GM20000 (cell line): ENCODE data around the gene NUP153.
A peak's percentile ranks its signal among the peaks of the same experiment; 100 is the strongest.
"Not testable (repeated sequence)": the region's sequence is repeated elsewhere in the genome, so short reads cannot be mapped to it uniquely, and the experiment has no call there.

Experiments used
- DNase-seq: peaks from one replicate; pipeline ENCODE4 v3.0.0; 2012; ENCODE audit warnings: low spot score
- TF ChIP-seq, protein P1 (sequence below): IDR thresholded peaks from 2 replicates; pipeline ENCODE4 v1.5.1; 2012; ENCODE audit warnings: mild to moderate bottlenecking, control low read depth; ENCODE audit errors: extremely low read depth, missing control alignments

NUP153 gene

DNA sequence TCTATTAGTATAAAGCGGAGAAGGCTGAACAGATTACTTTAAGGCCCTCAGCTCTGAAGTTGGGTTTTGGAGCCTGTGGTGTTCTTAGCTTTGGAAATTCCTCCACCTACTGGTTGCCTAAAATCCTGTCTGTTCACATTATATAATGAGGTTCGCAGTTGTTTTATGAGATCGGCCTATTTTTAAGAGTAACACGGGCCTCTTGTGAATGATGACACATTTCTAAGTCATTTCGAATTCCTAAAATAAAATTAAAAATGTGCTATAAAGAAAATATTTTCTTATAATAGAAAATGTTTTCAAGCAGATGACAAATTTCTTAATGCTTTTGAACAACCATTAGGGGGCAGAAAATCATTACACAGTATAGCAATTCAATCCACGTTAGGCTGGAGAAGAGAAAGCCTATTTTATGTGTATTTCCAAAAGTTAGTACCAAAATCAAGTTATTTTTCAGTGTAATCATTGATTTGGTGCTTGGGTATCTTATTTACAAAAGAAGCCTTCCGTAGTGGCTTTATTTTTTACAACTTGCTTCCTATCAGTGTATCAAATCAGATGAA, 122.4 kb downstream of the NUP153 start:
- peak; percentile 66 for DNase-seq
- TF ChIP-seq, protein P1, sequence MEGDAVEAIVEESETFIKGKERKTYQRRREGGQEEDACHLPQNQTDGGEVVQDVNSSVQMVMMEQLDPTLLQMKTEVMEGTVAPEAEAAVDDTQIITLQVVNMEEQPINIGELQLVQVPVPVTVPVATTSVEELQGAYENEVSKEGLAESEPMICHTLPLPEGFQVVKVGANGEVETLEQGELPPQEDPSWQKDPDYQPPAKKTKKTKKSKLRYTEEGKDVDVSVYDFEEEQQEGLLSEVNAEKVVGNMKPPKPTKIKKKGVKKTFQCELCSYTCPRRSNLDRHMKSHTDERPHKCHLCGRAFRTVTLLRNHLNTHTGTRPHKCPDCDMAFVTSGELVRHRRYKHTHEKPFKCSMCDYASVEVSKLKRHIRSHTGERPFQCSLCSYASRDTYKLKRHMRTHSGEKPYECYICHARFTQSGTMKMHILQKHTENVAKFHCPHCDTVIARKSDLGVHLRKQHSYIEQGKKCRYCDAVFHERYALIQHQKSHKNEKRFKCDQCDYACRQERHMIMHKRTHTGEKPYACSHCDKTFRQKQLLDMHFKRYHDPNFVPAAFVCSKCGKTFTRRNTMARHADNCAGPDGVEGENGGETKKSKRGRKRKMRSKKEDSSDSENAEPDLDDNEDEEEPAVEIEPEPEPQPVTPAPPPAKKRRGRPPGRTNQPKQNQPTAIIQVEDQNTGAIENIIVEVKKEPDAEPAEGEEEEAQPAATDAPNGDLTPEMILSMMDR: peak; percentile 45

DNA sequence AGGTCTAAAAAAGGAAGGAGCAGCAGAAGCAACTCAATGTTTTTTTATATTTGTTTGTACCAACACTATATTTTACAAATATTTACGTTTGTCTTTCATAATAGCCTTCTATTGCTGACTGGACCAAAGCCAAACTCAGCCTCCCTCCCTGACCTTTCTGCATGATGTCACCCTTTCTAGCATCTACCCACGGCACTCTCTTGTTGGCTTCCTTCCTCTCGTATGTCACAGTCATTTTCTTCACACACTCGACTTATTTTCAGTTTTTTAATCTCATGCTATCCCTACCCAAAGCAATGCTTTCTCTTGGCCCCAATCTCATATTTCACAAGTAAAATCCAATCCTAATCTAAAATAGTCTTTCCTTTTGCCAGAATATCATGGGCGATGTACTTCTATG, 122.9 kb downstream of the NUP153 start:
- DNase-seq: no peak
- TF ChIP-seq, protein P1: no peak

DNA sequence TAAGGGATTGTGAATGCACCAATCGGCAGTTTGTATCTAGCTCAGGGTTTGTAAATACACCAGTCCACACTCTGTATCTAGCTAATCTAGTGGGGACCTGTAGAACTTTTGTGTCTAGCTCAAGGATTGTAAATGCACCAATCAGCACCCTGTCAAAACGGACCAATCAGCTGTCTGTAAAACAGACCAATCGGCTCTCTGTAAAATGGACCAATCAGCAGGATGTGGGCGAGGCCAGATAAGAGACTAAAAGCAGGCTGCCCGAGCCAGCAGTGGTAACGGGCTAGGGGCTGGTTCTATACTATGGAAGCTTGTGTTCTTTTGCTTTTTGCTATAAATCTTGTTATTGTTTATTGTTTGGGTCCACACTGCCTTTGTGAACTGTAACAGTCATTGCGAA, 125.4 kb downstream of the NUP153 start:
- DNase-seq: not testable (repeated sequence)

DNA sequence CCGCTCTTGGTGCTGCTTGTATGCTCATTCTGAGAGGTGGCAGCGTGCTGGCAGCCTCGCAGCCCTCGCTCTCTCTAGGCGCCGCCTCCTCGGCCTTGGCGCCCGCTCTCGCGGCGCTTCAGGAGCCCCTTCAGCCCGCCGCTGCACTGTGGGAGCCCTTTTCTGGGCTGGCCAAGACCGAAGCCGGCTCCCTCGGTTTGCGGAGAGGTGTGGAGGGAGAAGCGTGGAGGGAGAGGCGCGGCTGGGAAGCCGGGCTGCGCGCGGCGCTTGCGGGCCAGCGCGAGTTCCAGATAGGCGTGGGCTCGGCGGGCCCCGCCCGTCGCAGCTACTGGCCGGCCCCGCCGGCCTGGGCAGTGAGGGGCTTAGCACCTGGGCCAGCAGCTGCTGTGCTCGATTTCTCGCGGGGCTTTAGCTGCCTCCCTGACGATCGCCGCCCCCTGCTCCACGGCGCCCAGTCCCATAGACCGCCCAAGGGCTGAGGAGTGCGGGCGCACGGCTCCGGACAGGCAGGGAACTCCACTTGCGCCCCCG, 126.1 kb downstream of the NUP153 start:
- TF ChIP-seq, protein P1: no peak
- no peak for DNase-seq

DNA sequence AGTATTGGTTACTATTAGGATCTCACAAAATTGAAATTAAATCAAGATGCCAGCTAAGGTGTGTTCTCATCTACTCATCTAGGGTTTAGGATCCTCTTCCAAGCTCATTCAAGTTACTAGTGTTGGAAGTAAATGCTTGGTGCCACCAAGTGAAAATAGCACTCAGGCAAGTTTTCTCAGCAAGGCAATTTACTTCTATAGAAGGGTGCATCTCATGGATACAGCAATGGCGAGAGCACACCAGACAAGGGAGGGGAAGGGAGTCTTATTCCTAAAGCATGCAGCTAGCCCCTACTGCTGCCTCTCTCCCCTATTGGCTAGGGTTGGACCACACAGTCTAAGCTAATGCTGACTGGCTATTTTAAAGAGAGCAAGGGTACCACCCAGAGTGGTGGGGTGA, 129.7 kb downstream of the NUP153 start:
- TF ChIP-seq, protein P1: no peak
- no peak for DNase-seq

DNA sequence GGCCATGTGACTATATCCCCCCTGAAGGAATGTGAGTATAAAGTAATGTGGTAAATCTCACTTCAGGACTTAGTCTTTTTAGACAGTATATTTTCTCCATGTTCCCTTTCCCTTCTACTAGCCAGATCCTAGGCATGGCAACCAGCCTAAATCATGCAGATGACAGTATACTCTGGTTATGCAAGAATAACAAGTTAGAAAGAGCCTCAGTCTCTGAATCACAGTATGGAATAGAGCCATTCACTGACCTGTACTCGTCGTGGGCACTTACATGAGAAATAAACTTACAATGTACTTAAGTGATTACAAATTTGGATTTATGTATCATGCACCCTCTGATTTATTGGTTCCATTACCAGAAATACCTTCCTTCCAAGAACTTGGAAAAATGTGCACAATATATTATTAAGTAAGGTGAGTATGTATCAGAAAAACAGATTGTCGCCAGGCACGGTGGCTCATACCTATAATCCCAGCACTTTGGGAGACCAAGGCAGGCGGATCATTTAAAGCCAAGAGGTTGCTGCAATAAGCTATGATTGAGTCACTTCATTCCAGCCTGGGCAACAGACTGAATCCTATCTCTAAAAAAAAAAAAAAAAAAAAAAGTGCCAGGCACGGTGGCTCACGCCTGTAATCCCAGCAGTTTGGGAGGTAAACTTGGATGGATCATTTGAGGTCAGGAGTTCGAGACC, 131.7 kb downstream of the NUP153 start:
- TF ChIP-seq, protein P1: no peak
- no peak for DNase-seq

DNA sequence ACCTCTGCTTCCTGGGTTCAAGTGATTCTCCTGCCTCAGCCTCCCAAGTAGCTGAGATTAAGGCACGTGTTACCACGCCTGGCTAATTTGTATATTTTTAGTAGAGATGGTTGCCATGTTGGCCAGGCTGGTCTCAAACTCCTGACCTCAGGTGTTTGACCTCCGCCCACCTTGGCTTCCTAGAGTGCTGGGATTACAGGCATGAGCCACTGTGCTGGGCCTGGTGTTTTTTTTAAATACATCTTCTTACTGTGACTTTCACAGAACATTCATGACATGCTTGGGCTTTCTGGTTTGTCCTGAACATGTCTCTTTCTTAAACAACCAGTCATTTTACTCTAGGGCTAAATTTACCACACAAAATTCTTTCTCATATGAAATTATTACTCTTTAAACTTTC, 141.3 kb downstream of the NUP153 start:
- no peak for DNase-seq
- TF ChIP-seq, protein P1: no peak
